ENCODE measurements around the gene BCL6B. TPM values are rescaled to one million over a fixed set of nuclear protein-coding genes. Genes with fewer than 3 reads are reported as not detected.
"Not testable (repeated sequence)": the region's sequence is repeated elsewhere in the genome, so short reads cannot be mapped to it uniquely, and the experiment has no call there.

Gene BCL6B
- total RNA-seq (2013), result 0.10 TPM
- polyA plus RNA-seq, result under 1 TPM in 1 of 3 donors, not detected in 2; 0.06 TPM
- polyA minus RNA-seq, result 0.28 TPM in 1 of 2 replicates, not detected in the other
- 0.06 to 0.92 (median 0.27) reads per million in 11 experiments for total RNA-seq

DNA sequence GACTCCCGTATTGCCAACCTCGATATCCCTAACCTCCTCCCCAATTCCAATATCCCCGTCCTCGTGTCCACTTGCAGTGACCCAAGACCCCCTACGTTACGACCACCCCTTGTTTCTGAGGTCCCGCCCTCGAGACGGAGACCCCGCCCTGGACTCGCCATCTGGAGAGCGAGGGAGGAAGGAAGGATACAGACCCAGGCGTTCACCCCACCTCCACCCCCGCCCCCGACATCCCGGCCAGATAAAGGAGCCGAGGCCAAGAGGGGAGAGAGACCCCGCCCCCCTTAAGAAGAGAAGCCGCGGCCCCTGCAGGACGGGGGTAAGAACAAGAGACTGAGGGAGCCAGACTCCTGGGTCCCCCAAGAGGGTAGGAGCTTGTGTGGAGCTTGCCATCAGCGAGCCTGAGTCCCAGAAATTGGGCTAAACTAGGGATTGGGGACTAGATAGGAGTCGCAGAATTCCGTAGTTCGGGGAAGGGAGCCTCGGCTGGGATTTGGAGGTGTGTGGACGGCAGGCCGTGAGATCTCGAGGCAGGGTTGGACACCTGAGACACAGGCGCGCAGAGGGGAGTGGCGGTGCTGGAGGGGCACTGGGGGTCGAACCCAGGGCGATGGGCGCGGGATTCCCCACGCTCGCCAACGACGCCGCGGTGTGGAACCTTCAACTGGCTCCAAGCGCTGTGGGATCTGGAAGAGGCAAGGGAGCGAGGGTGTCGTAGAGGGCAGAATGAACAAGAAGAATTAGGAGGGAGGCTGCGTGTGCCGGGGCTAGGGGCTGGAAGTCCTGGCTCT lies at the start of gene BCL6B:
BCL6B (plus strand) TSS at position 270 of the 791 bp plus-strand sequence. CDS start 622 bp downstream, outside the sequence.
- peaks cover 0 to 25% of the 10 kb centered on the region in 2 donors for H3K27me3 ChIP-seq (ENCODE audit: control insufficient read depth in 2 of 2, insufficient read depth in 2 of 2, low read length in 2 of 2)
- H3K27me3 Mint-ChIP-seq (ENCODE audit: low read depth in 3 of 3), result peaks cover 29 to 35% (median 33%) of the 10 kb centered on the region in 3 donors
- H3K4me3 ChIP-seq (replicated peaks in 1 of 3; ENCODE audit: low read depth in 2 of 3, low read length in 3 of 3), result peak within 1 kb of the TSS in 2 of 3 experiments; percentile 24 to 68
- 20% methylated on average over 32 of the region's 47 CpGs for WGBS (ENCODE audit: insufficient coverage)
- peak within 1 kb of the TSS; percentile 42 to 94 (median 76) for H3K27ac Mint-ChIP-seq
- peak within 1 kb of the TSS; percentile 27 for H3K9ac ChIP-seq (ENCODE audit: insufficient read depth, low read length, poor library complexity, severe bottlenecking)
- peak within 1 kb of the TSS; percentile 80 for H2AFZ ChIP-seq (ENCODE audit: insufficient read depth, low read depth, low read length, poor library complexity, severe bottlenecking)
- peak within 1 kb of the TSS; percentile 77 for H3K4me2 ChIP-seq (replicated peaks; ENCODE audit: extremely low read depth, low read length, poor library complexity, severe bottlenecking)
- TF ChIP-seq CTCF (IDR thresholded peaks at IDR 0.05), result no peak
- H3K4me1 Mint-ChIP-seq, result peaks cover 30% of the 10 kb centered on the region
- H3K79me2 ChIP-seq (ENCODE audit: insufficient read depth, low read length), result no peaks in the 10 kb centered on the region
- H4K20me1 ChIP-seq (ENCODE audit: insufficient read depth, low read length), result no peaks in the 10 kb centered on the region
- H3K36me3 Mint-ChIP-seq, result peaks cover 2% of the 10 kb centered on the region in 2 donors
- peaks cover 24 to 29% of the 10 kb centered on the region in 2 donors for H3K4me1 ChIP-seq (ENCODE audit: control insufficient read depth in 1 of 2, insufficient read depth in 2 of 2, low read length in 2 of 2)
- H3K36me3 ChIP-seq (replicated peaks in 1 of 2; ENCODE audit: control insufficient read depth in 1 of 2, insufficient read depth in 2 of 2, low read length in 2 of 2), result no peaks in the 10 kb centered on the region
- no peak within 1 kb of the TSS for H3K27ac ChIP-seq (ENCODE audit: low read depth in 1 of 2, low read length in 2 of 2)
- peak in 1 of 3 donors; percentile 19 for DNase-seq
- H3K4me3 Mint-ChIP-seq, result peak within 1 kb of the TSS; percentile 78 to 91
- intact Hi-C loops (cut with micrococcal nuclease), result loop anchor here (5.0 kb wide), 1 partner anchor 111 kb away; no protein-coding TSS in a partner anchor
- peaks cover 0 to 6% (median 0%) of the 10 kb centered on the region in 7 donors for H3K9me3 Mint-ChIP-seq
- H3K9me3 ChIP-seq (replicated peaks in 1 of 2; ENCODE audit: control insufficient read depth in 1 of 2, insufficient read depth in 1 of 2, low read length in 2 of 2), result peaks cover 0 to 3% of the 10 kb centered on the region in 2 donors

GRCh38 chr17:6979440-6979839 lies 43.4 kb upstream of the BCL6B start:
- intact Hi-C loops (cut with micrococcal nuclease); H3K9me3 ChIP-seq (replicated peaks in 1 of 2; ENCODE audit: control insufficient read depth in 1 of 2, insufficient read depth in 1 of 2, low read length in 2 of 2); H3K27ac ChIP-seq (ENCODE audit: low read depth in 1 of 2, low read length in 2 of 2); H3K36me3 Mint-ChIP-seq; H3K36me3 ChIP-seq (replicated peaks in 1 of 2; ENCODE audit: control insufficient read depth in 1 of 2, insufficient read depth in 2 of 2, low read length in 2 of 2); DNase-seq; H3K4me3 ChIP-seq (replicated peaks in 1 of 3; ENCODE audit: low read depth in 2 of 3, low read length in 3 of 3); H3K79me2 ChIP-seq (ENCODE audit: insufficient read depth, low read length); H3K27me3 ChIP-seq (ENCODE audit: control insufficient read depth in 2 of 2, insufficient read depth in 2 of 2, low read length in 2 of 2); H3K4me2 ChIP-seq (replicated peaks; ENCODE audit: extremely low read depth, low read length, poor library complexity, severe bottlenecking); H4K20me1 ChIP-seq (ENCODE audit: insufficient read depth, low read length); H3K9me3 Mint-ChIP-seq; H2AFZ ChIP-seq (ENCODE audit: insufficient read depth, low read depth, low read length, poor library complexity, severe bottlenecking); H3K4me1 ChIP-seq (ENCODE audit: control insufficient read depth in 1 of 2, insufficient read depth in 2 of 2, low read length in 2 of 2); H3K9ac ChIP-seq (ENCODE audit: insufficient read depth, low read length, poor library complexity, severe bottlenecking); H3K4me3 Mint-ChIP-seq; H3K27ac Mint-ChIP-seq; H3K27me3 Mint-ChIP-seq (ENCODE audit: low read depth in 3 of 3); H3K4me1 Mint-ChIP-seq: not testable (repeated sequence)
- no CpG with 5 or more reads among the region's 5 CpGs for WGBS (ENCODE audit: insufficient coverage)
